Tibial nerve (tissue), 4 donors: ENCODE results near the gene TSSC4. TPM values are rescaled to one million over a fixed set of nuclear protein-coding genes. Genes with fewer than 3 reads are reported as not detected.

Experiments
- DNase-seq, 2 donors: peaks; one replicate each; pipeline ENCODE4 v3.0.0-alpha.2; 2019; ENCODE audit warnings: low spot score in 2 of 2
- H3K27ac ChIP-seq, 4 donors: fragments of 200-600 bp; sonication (generic) in 3 of 4; one replicate each; pipeline ENCODE4 v1.5.1; 2017 to 2019; ENCODE audit warnings: mild to moderate bottlenecking in 1 of 4
- H3K27me3 ChIP-seq, 2 donors: fragments of 200-600 bp; sonication (generic) in 1 of 2; one replicate each; pipeline versions ENCODE4 v1.5.1 to v1.6.0; 2017 to 2019
- H3K36me3 ChIP-seq, 3 donors: fragments of 200-600 bp; sonication (generic); one replicate each; pipeline ENCODE4 v1.5.1; 2018 to 2019
- H3K4me1 ChIP-seq, 4 donors: fragments of 200-600 bp; sonication (generic) in 3 of 4; one replicate each; pipeline ENCODE4 v1.5.1; 2017 to 2019
- H3K4me3 ChIP-seq, 4 donors: fragments of 200-600 bp; sonication (generic) in 3 of 4; one replicate each; pipeline ENCODE4 v1.5.1; 2017 to 2019; ENCODE audit warnings: mild to moderate bottlenecking in 1 of 4, moderate library complexity in 1 of 4
- H3K9me3 ChIP-seq, 4 donors: fragments of 200-600 bp; sonication (generic) in 3 of 4; one replicate each; pipeline ENCODE4 v1.5.1; 2017 to 2019
- CTCF ChIP-seq, 5 experiments: fragments of 200-600 bp in 3 of 5; fragments of 450-650 bp in 2 of 5; sonication (generic) in 3 of 5; IDR thresholded peaks; one replicate each; pipeline ENCODE4 v1.5.1; 2016 to 2019; ENCODE audit warnings: antibody characterized with exemption in 5 of 5, mild to moderate bottlenecking in 3 of 5, moderate library complexity in 2 of 5
- EP300 ChIP-seq, 2 donors: sonication (generic); formaldehyde crosslinking; IDR thresholded peaks; one replicate each; pipeline ENCODE4 v1.6.1; 2017; ENCODE audit warnings: antibody characterized with exemption in 2 of 2, mild to moderate bottlenecking in 1 of 2
- POLR2A ChIP-seq, 2 donors: fragments of 450-650 bp; IDR thresholded peaks; one replicate each; pipeline ENCODE4 v1.6.1; 2017; ENCODE audit warnings: antibody characterized with exemption in 2 of 2, mild to moderate bottlenecking in 2 of 2, moderate library complexity in 2 of 2
- WGBS, 2 donors: methylation state at CpG; one replicate each; pipeline ENCODE4 v1.1.5; 2018; 5-methylcytosine and 5-hydroxymethylcytosine counted together
- total RNA-seq, 4 donors: library from RNA; depleted of rRNA; stranded (reverse); fragments of >200 nt; gene quantifications; one replicate each; pipeline ENCODE4 v1.1.0, GENCODE V29; 2016

The TSSC4 gene
- total RNA-seq, 4 donors from 2014 or later: 44.8 to 54.3 (median 49.1) TPM

DNA sequence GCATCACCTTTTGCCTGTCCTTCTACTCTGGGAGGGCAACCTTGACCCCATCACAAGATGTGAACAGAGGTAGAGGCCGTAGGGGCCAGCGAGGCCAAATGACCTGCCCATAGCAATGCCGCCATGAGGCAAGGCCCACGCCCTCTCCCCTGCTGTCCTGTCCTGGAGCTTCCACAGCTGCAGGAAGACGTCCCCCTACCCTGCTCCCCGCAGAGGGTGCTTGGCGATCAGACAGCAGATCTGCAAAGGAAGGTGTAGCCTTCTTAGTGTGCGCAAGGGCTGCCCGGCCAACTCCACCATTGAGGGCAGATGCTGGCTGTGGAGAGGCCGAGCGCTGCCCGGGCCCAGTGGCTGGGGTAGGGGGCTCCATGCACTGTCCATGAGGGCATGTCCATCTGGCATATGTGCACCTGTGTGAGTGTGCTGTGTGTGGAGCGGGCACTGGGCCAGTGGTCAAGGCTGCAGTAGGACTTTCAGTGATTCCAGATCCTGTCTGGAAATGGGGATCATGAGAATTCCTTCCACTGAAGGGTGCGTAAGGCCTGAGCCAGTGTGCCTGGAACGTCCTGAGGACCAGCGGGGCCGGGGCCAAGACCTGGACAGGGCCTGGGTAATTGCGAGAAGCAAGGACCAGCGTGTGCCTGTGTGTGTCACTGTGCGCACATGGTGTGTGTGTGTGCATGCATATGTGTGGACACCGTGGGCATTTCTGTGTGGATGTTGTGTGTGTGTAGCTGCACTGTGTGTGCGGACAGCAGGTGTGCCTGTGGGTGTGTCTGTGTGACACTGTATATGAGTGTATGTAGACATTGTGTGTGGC lies 32.8 kb downstream of the TSSC4 start:
- Histone ChIP-seq H3K27ac (no peak overlapping the region), H3K27me3 (peaks cover 0 to 16% of the 10 kb centered on the region in 2 donors), H3K4me3 (no peak overlapping the region), H3K9me3 (peaks cover 0 to 5% (median 0%) of the 10 kb centered on the region in 4 donors), H3K36me3 (no peaks in the 10 kb centered on the region), H3K4me1 (no peaks in the 10 kb centered on the region)
- TF ChIP-seq POLR2A (IDR thresholded peaks at IDR 0.05) (no peak), EP300 (IDR thresholded peaks at IDR 0.05) (no peak), CTCF (IDR thresholded peaks at IDR 0.05) (no peak)
- 84 to 86% methylated on average over 14 to 21 of the region's 22 CpGs for WGBS, 2 donors
- DNase-seq: no peak

GRCh38 chr11:2434008-2434407 lies 33.5 kb downstream of the TSSC4 start:
- 87 to 90% methylated on average over 8 of the region's 8 CpGs for WGBS, 2 donors
- DNase-seq: no peak
- Histone ChIP-seq H3K36me3 (no peaks in the 10 kb centered on the region), H3K27me3 (peaks cover 0 to 16% of the 10 kb centered on the region in 2 donors), H3K27ac (no peak overlapping the region), H3K4me1 (no peaks in the 10 kb centered on the region), H3K9me3 (peaks cover 0 to 11% (median 0%) of the 10 kb centered on the region in 4 donors), H3K4me3 (no peak overlapping the region)
- no peak for TF ChIP-seq EP300 (IDR thresholded peaks at IDR 0.05)
- TF ChIP-seq CTCF (IDR thresholded peaks at IDR 0.05): no peak
- no peak for TF ChIP-seq POLR2A (IDR thresholded peaks at IDR 0.05)

DNA sequence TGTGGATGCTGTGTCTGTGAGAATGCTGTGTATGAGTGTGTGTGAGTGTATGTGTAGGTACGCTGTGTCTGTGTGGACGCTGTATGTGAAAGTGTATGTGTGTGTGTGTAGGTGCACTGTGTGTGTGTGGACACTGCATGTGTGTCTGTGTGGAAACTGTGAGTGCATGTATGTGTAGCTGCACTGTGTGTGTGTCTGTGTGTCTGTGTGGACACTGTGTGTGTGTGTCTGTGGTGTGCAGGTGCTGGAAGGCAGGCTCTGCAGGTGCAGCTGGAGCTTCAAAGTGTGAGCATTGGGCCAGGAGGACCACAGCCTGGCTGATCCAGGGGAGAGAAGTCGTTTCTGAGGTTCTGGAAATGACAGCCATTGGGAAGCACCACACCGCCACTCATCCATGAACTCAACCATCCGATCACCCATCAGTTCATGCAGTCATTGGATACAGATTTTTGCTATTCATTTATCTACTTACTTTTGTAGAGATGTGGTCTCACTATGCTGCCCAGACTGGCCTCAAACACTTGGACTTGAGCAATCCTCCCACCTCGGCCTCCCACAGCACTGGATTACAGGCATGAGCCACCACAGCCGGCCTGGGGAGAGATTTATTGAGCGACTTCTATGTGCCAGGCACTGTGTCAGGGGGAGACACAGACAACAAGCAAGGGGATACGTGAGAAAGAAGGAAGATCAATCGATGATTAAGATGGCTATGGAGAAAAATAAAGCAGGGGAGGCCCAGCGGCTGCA lies 34.1 kb downstream of the TSSC4 start:
- TF ChIP-seq POLR2A (IDR thresholded peaks at IDR 0.05) (no peak), EP300 (IDR thresholded peaks at IDR 0.05) (no peak), CTCF (IDR thresholded peaks at IDR 0.05) (no peak)
- Histone ChIP-seq H3K27ac (no peak overlapping the region), H3K4me3 (no peak overlapping the region), H3K36me3 (no peaks in the 10 kb centered on the region), H3K27me3 (peaks cover 0 to 18% of the 10 kb centered on the region in 2 donors), H3K9me3 (peaks cover 0 to 11% (median 0%) of the 10 kb centered on the region in 4 donors), H3K4me1 (no peaks in the 10 kb centered on the region)
- DNase-seq: no peak
- 81 to 82% methylated on average over 11 of the region's 11 CpGs for WGBS, 2 donors

DNA sequence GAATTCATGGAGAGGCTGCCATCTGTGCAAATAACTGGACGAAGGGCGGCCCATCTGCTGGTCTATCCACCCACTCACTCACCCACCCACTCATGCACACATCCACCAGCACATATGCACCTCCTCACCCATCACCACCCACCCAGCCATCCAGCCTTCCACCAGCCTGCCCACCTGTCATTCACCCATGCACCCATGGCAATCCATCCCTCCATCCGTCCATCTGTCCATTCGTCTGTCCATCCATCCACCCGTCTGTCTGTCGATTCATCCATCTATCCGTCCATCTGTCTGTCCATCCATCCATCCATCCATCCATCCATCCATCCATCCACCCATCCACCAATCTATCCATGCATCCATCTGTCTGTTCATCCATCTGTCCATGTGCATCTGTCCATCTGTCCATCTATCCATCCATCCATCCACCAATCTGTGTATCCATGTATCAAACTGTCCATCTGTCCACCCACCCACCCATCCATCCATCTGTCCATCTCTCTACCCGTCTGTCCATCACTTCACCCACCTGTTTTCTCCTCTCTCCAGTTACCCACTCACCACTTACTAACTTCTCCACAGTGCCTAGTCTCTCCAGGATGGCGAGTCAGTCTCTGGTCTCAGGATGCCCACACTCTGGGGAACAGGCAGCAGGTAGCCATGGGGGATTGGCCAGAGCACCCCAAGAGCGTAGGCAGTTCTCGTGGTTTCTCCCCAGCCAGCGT lies 34.9 kb downstream of the TSSC4 start:
- TF ChIP-seq POLR2A (IDR thresholded peaks at IDR 0.05) (no peak), CTCF (IDR thresholded peaks at IDR 0.05) (no peak), EP300 (IDR thresholded peaks at IDR 0.05) (no peak)
- Histone ChIP-seq H3K9me3 (peaks cover 0 to 11% (median 0%) of the 10 kb centered on the region in 4 donors), H3K4me1 (no peaks in the 10 kb centered on the region), H3K27me3 (peaks cover 0 to 22% of the 10 kb centered on the region in 2 donors), H3K4me3 (no peak overlapping the region), H3K36me3 (no peaks in the 10 kb centered on the region), H3K27ac (no peak overlapping the region)
- WGBS, 2 donors: 84 to 87% methylated on average over 12 of the region's 12 CpGs
- no peak for DNase-seq
